ENCODE results near the gene CDR2. TPM values are rescaled to one million over a fixed set of nuclear protein-coding genes. Genes with fewer than 3 reads are reported as not detected.
A peak's percentile ranks its signal among the peaks of the same experiment; 100 is the strongest.

CDR2 gene
- total RNA-seq, 2 experiments from 2014 or later, result 43.1 to 43.9 TPM

DNA sequence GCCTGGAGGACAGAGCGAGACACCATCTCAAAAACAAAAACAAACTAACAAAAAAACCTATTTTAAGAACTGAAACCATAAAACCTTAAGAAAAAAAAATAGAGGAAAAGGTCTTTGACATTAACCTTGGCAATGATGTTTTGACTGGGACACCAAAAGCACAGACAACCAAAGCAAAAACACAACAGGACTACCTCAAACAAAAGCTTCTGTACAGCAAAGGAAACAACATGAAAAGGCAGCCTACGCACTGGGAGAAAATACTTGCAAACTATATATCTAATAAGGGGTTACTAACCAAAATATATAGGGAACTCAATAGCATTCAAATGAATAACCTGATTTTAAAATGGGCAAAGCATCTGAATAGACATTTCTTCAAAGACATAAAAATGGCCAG, 32.3 kb downstream of the CDR2 start:
- Mint-ChIP-seq H3K27me3 (no peaks in the 10 kb centered on the region), H3K36me3 (ENCODE audit: low read depth) (peaks cover 74% of the 10 kb centered on the region), H3K4me1 (peaks cover 7% of the 10 kb centered on the region), H3K9me3 (peaks cover 22% of the 10 kb centered on the region), H3K27ac (no peak overlapping the region), H3K4me3 (no peak overlapping the region)
- no peak for DNase-seq
- POLR2A ChIA-PET, result interaction anchor here (1.0 kb wide), 1 partner anchor 12 kb away, joined by 3 read pairs; no protein-coding TSS in a partner anchor
- CTCF ChIA-PET, result interaction anchor here (0.6 kb wide), 1 partner anchor 37 kb away, joined by 3 read pairs; no protein-coding TSS in a partner anchor

DNA sequence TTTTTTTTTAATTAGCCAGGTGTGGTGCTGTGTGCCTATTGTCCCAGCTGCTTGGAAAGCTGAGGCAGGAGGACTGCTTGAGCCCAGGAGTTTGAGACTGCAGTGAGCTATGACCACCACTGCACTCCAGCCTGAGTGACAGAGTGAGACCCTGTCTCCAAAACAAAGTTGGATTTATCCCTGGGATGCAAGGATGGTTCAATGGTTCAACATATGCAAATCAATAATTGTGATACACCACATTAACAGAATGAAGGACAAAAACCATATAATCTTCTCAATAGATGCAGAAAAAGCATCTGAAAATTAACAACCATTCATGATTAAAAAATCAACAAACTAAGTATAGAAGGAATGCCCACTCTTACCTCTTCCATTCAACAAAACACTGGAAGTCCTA, 33.5 kb downstream of the CDR2 start:
- ChIA-PET CTCF (no interaction called here), POLR2A (no interaction called here)
- Mint-ChIP-seq H3K4me3 (no peak overlapping the region), H3K36me3 (ENCODE audit: low read depth) (peaks cover 75% of the 10 kb centered on the region), H3K27ac (no peak overlapping the region), H3K27me3 (no peaks in the 10 kb centered on the region), H3K9me3 (peaks cover 33% of the 10 kb centered on the region), H3K4me1 (peaks cover 9% of the 10 kb centered on the region)
- no peak for DNase-seq

DNA sequence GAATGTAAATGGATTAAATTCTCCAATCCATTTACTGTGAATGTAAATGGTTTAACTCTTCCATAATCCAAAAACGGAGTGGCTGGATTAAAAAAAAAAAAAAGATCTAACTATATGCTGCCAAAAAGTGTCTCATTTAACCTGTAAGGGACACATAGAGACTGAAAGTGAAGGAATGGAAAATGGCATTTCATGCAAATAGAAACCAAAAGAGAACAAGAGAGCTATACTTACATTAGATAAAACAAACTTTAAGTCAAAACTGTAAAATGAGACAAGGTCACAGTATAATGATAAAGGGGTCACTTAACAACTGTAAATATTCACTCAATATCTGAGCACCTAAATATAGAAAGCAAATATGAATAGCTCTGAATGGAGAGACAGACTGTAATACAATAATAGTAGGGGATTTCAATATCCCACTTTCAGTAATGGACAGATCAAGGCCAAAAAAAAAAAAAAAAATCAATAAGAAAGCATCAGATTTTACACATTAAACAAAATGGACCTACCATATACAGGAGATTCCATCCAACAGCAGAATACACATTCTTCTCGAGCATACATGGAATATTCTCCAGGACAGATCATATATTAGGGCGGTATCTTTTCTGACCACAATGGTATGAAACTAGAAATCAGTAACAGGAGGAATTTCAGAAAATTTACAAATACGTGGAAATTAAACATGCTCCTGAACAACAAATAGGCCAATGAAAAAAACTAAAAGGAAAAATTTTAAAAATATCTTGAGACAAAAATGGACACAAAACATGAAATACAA, 36.4 kb downstream of the CDR2 start:
- peaks cover 33% of the 10 kb centered on the region for H3K9me3 Mint-ChIP-seq
- peaks cover 9% of the 10 kb centered on the region for H3K4me1 Mint-ChIP-seq
- DNase-seq, result no peak
- H3K27me3 Mint-ChIP-seq, result no peaks in the 10 kb centered on the region
- peaks cover 91% of the 10 kb centered on the region for H3K36me3 Mint-ChIP-seq (ENCODE audit: low read depth)
- POLR2A ChIA-PET, result interaction anchor here (1.1 to 2.0 kb wide), 6 partner anchors 9 to 37 kb away, joined by 3 to 5 read pairs (median 4); partner anchors contain the start of gene CDR2
- CTCF ChIA-PET, result interaction anchor here (0.8 to 2.2 kb wide), 3 partner anchors 8 to 19 kb away, joined by 3 to 5 read pairs (median 3); no protein-coding TSS in a partner anchor
- H3K27ac Mint-ChIP-seq, result no peak overlapping the region
- H3K4me3 Mint-ChIP-seq, result no peak overlapping the region

DNA sequence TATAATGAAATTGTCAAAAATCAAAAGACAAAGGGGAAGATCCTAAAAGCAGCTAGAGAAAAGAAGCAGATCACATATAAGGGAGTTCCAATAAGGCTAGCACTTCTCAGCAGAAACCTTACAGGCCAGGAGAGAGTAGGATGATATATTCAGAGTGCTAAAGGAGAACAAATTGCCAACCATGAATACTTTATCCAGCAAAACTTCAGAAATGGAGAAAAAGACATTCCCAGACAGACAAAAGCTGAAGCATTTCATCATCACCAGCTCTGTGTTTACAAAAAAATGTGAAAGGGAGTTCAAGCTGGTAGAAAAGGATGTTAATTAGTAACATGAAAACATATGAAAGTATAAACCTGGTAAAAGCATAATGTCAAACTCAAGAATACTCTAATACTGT, 37.4 kb downstream of the CDR2 start:
- DNase-seq, result no peak
- H3K9me3 Mint-ChIP-seq, result peaks cover 33% of the 10 kb centered on the region
- POLR2A ChIA-PET, result interaction anchor here (1.1 to 2.0 kb wide), 4 partner anchors 10 to 36 kb away, joined by 3 to 5 read pairs (median 4); no protein-coding TSS in a partner anchor
- no peak overlapping the region for H3K4me3 Mint-ChIP-seq
- CTCF ChIA-PET, result interaction anchor here (0.5 to 2.2 kb wide), 4 partner anchors 9 to 349 kb away, joined by 3 to 5 read pairs (median 4); partner anchors contain the start of gene CDR2
- H3K36me3 Mint-ChIP-seq (ENCODE audit: low read depth), result peaks cover 88% of the 10 kb centered on the region
- no peaks in the 10 kb centered on the region for H3K27me3 Mint-ChIP-seq
- H3K27ac Mint-ChIP-seq, result no peak overlapping the region
- H3K4me1 Mint-ChIP-seq, result peaks cover 9% of the 10 kb centered on the region

DNA sequence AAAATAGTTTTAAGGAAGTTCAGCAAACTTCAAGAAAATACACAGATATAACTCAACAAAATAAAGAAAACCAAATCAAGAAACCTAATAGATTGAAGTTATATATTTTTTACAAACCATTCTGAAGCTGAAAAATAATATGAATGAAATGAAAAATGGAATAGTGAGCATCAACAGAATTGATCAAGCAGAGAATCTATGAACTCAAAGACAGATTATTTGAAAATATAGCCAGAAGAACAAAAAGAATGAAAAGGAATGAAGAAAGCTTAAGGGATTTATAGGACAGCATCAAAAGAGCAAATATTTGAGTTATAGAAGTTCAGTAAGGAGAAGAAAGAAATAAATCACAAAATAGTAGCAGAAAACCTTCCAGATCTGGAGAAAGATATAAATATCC, 37.8 kb downstream of the CDR2 start:
- H3K27ac Mint-ChIP-seq, result no peak overlapping the region
- no peaks in the 10 kb centered on the region for H3K27me3 Mint-ChIP-seq
- peaks cover 9% of the 10 kb centered on the region for H3K4me1 Mint-ChIP-seq
- CTCF ChIA-PET, result interaction anchor here (2.2 kb wide), 1 partner anchor 9 kb away, joined by 5 read pairs; no protein-coding TSS in a partner anchor
- H3K36me3 Mint-ChIP-seq (ENCODE audit: low read depth), result peaks cover 89% of the 10 kb centered on the region
- POLR2A ChIA-PET, result interaction anchor here (1.2 to 2.0 kb wide), 3 partner anchors 10 to 37 kb away, joined by 3 to 5 read pairs (median 5); no protein-coding TSS in a partner anchor
- H3K9me3 Mint-ChIP-seq, result peaks cover 33% of the 10 kb centered on the region
- no peak for DNase-seq
- H3K4me3 Mint-ChIP-seq, result no peak overlapping the region

DNA sequence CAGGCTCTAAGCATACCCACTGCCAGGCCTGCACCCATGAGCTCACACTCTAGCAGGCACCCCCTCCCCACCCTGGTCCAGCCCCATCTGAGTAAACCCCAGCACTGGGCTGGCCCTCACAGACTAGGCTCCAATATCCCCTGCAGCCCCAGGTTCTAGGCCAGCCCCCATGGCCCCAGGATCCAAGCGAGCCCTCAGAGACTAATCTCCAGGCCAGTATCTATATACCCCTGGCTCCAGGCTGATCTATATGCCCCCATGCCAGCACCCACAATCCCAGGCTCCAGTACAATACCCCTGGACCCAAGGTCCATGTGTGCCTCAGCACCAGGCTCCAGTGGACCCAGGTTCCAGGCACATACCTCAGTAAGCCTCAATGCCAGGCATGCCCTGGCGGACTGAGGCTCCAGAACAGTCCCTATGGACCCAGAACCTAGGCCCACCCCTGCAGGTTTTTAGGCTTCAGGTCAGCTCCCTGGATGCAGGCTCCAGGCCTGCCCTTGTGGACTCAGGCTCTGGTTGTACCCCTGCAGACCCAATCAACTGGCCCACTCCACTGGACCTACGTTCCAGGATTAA, 38.7 kb downstream of the CDR2 start:
- CTCF ChIA-PET, result interaction anchor here (1.3 kb wide), 1 partner anchor 17 kb away, joined by 4 read pairs; no protein-coding TSS in a partner anchor
- H3K27me3 Mint-ChIP-seq, result no peaks in the 10 kb centered on the region
- peaks cover 87% of the 10 kb centered on the region for H3K36me3 Mint-ChIP-seq (ENCODE audit: low read depth)
- H3K4me3 Mint-ChIP-seq, result no peak overlapping the region
- DNase-seq, result no peak
- H3K27ac Mint-ChIP-seq, result no peak overlapping the region
- peaks cover 9% of the 10 kb centered on the region for H3K4me1 Mint-ChIP-seq
- H3K9me3 Mint-ChIP-seq, result peaks cover 28% of the 10 kb centered on the region
- POLR2A ChIA-PET, result interaction anchor here (1.2 kb wide), 1 partner anchor 18 kb away, joined by 3 read pairs; no protein-coding TSS in a partner anchor

DNA sequence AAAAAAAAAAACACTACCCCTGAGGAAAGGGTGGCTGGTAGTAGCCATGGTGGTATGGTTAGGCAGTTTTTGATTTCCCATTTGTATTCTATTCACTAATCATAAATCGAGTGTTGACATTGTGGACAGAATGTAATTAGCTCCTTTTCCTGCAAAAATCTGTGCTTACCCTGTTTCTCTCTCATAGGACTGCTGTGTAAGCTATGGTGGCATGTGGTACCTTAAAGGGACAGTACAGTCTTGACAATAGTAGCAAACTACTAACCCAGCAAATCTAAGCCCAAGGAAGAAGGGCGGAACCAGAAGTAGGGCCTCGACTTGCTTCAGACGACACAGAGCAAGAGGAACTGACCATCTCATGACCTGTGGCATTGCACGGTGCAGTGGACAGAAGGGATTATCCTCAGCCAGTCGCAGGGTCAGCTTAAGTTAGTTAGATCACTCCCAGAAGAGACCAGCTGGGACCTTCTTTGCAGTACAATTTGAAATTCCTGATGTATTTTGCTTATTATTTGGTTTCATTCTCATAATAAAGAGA, 40.9 kb downstream of the CDR2 start:
- ChIA-PET POLR2A (interaction anchor here (0.9 kb wide), 1 partner anchor 24 kb away, joined by 3 read pairs; no protein-coding TSS in a partner anchor), CTCF (no interaction called here)
- H3K4me1 Mint-ChIP-seq, result peaks cover 9% of the 10 kb centered on the region
- no peak overlapping the region for H3K27ac Mint-ChIP-seq
- no peak for DNase-seq
- peaks cover 78% of the 10 kb centered on the region for H3K36me3 Mint-ChIP-seq (ENCODE audit: low read depth)
- H3K27me3 Mint-ChIP-seq, result no peaks in the 10 kb centered on the region
- H3K9me3 Mint-ChIP-seq, result peaks cover 20% of the 10 kb centered on the region
- no peak overlapping the region for H3K4me3 Mint-ChIP-seq

DNA sequence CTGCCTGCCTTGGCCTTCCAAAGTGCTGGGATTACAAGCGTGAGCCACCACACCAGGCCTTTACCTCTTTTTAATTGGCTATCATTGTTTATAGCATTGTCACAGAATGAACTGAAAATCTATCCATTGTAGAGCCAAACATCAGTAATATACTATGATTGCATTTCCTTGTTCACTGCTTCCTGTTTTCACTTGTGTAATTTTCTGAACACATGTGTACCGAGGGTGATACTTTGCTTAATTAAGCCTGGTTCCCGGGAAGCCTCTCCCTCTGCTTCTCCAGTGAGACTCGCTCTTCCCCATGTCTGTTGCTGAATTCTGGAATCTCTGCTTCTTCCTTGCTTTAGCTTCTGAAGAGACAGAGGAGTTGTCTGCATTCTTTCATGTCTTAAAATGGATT, 44.1 kb downstream of the CDR2 start:
- Mint-ChIP-seq H3K4me1 (no peaks in the 10 kb centered on the region), H3K36me3 (ENCODE audit: low read depth) (peaks cover 48% of the 10 kb centered on the region), H3K4me3 (no peak overlapping the region), H3K9me3 (no peaks in the 10 kb centered on the region), H3K27ac (peak overlapping the region; percentile 17), H3K27me3 (no peaks in the 10 kb centered on the region)
- no peak for DNase-seq
- ChIA-PET CTCF (interaction anchor here (1.0 kb wide), 1 partner anchor 9 kb away, joined by 3 read pairs; no protein-coding TSS in a partner anchor), POLR2A (interaction anchor here (1.1 to 1.8 kb wide), 2 partner anchors 27 to 42 kb away, joined by 3 to 9 read pairs; no protein-coding TSS in a partner anchor)

DNA sequence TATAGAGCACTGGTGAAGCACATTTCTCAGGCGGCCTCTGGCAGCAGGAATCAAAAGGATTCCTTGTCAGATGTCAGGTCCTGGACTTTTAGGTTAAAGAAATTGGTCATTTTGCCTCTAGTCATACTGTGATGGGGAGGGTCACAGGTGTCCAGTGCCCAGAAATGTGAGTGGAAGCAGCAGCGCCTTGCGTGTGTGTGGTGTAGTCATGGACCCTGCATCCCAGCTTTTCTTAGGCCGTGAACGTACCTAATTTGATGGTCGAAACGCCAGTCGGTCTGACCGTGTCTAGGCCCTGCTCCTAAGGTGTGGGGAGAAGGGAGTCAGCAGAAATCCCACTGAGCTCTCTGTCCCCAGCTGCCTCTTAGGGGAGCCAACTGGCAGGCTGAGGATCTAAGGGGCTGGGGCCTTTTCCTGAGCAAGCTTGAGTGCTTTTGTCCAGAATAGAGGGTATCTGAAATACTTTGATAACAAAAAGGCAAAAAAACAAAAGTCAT, 45.2 kb downstream of the CDR2 start:
- Mint-ChIP-seq H3K4me3 (no peak overlapping the region), H3K9me3 (no peaks in the 10 kb centered on the region), H3K27ac (no peak overlapping the region), H3K36me3 (ENCODE audit: low read depth) (peaks cover 43% of the 10 kb centered on the region), H3K4me1 (no peaks in the 10 kb centered on the region), H3K27me3 (no peaks in the 10 kb centered on the region)
- ChIA-PET CTCF (interaction anchor here (0.6 to 1.4 kb wide), 3 partner anchors 8 to 10 kb away, joined by 3 to 7 read pairs (median 4); no protein-coding TSS in a partner anchor), POLR2A (interaction anchor here (0.6 to 1.8 kb wide), 2 partner anchors 28 to 48 kb away, joined by 3 to 9 read pairs; no protein-coding TSS in a partner anchor)
- DNase-seq, result no peak

DNA sequence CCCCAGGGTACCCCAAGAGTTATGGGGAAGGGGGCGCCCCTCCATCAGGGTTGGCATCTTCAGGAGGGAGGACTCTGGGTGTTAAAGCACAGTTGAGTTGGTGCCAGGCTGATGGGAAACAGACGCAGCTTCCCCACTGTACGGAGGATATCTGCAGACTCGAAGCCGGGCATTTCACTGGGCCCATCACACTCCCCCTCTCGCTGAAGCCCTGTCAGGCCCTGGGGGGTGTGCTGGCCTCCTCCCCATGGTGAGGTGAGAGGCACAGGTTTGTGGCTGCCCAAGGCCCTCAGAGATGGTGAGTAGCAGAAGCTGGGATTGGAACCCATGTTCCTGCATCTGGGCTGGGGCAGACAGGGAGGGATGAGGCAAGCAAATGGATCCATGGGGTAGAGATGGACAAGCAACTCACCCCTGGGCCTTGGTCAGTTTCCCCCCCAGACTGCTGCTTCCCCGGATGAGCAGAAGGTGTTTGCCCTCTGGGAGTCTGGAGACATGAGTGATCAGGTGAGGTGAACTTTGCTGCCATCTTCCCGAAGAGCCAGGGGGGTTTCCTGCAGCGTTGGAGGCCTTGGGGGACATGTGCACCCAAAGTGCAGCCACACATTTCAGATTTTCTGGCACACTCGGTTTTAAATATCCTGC, 46.2 kb downstream of the CDR2 start:
- H3K4me1 Mint-ChIP-seq, result no peaks in the 10 kb centered on the region
- no peaks in the 10 kb centered on the region for H3K27me3 Mint-ChIP-seq
- ChIA-PET CTCF (interaction anchor here (0.6 to 1.4 kb wide), 2 partner anchors 9 to 124 kb away, joined by 4 read pairs; no protein-coding TSS in a partner anchor), POLR2A (interaction anchor here (0.6 to 1.8 kb wide), 2 partner anchors 29 to 49 kb away, joined by 3 to 9 read pairs; no protein-coding TSS in a partner anchor)
- DNase-seq, result no peak
- peaks cover 40% of the 10 kb centered on the region for H3K36me3 Mint-ChIP-seq (ENCODE audit: low read depth)
- H3K9me3 Mint-ChIP-seq, result no peaks in the 10 kb centered on the region
- H3K27ac Mint-ChIP-seq, result no peak overlapping the region
- no peak overlapping the region for H3K4me3 Mint-ChIP-seq

DNA sequence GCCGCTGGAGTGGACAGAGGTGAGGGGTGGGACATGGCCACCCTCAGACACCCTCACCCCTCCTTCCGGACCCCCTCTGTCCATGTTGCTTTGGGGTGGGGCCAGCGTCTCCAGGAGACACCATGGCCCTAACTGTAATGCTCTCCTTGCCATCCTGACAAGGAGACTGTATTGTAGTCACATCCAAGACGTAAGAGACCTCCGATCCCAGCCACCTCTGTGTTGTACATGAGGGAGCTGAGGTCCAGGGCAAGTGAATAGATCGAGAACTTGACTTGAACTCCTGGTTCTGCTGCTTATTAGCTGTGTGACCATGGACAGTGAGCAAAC, 47.0 kb downstream of the CDR2 start:
- POLR2A ChIA-PET, result interaction anchor here (1.4 kb wide), 1 partner anchor 30 kb away, joined by 4 read pairs; no protein-coding TSS in a partner anchor
- Mint-ChIP-seq H3K36me3 (ENCODE audit: low read depth) (peaks cover 41% of the 10 kb centered on the region), H3K27ac (no peak overlapping the region)

More for the DNA sequence above, 47.0 kb downstream of the CDR2 start:
- Mint-ChIP-seq H3K4me1 (no peaks in the 10 kb centered on the region), H3K4me3 (no peak overlapping the region), H3K27me3 (no peaks in the 10 kb centered on the region), H3K9me3 (no peaks in the 10 kb centered on the region)
- peak; percentile 12 for DNase-seq
- CTCF ChIA-PET, result interaction anchor here (0.6 kb wide), 1 partner anchor 123 kb away, joined by 4 read pairs; no protein-coding TSS in a partner anchor

Data from activated CD4-positive, alpha-beta memory T cell treated with anti-CD3 and anti-CD28 coated beads, Interleukin-2, amount 10 ng/mL, durations not matched to agents 7 days and 5 days (primary cell).